Neural crest cell (in vitro differentiated cells): Measurements from ENCODE around the gene IL2RG. TPM values are rescaled to one million over a fixed set of nuclear protein-coding genes. Genes with fewer than 3 reads are reported as not detected.

Source experiments
- DNase-seq: peaks from one replicate; pipeline ENCODE4 v3.0.0; 2021; ENCODE audit warnings: low read depth, mixed read lengths, low spot score
- H3K27ac Mint-ChIP-seq: one replicate; pipeline ENCODE4 v1.8.0; 2021; ENCODE audit warnings: mild to moderate bottlenecking, mixed read lengths; ENCODE audit not compliant: unreplicated experiment
- H3K27me3 Mint-ChIP-seq: 2 replicates; pipeline ENCODE4 v1.8.0; 2021; ENCODE audit warnings: low read depth, mild to moderate bottlenecking, mixed read lengths
- H3K36me3 Mint-ChIP-seq: 2 replicates; pipeline ENCODE4 v1.8.0; 2021; ENCODE audit warnings: low read depth, mild to moderate bottlenecking, mixed read lengths
- H3K4me1 Mint-ChIP-seq: 2 replicates; pipeline ENCODE4 v1.8.0; 2021; ENCODE audit warnings: mixed read lengths
- H3K4me3 Mint-ChIP-seq: one replicate; pipeline ENCODE4 v1.8.0; 2021; ENCODE audit warnings: mild to moderate bottlenecking, mixed read lengths
- H3K9me3 Mint-ChIP-seq: 2 replicates; pipeline ENCODE4 v1.8.0; 2021; ENCODE audit warnings: mixed read lengths
- total RNA-seq: library from RNA; stranded (reverse); gene quantifications from 2 replicates; pipeline ENCODE4 v1.2.1, GENCODE V29; 2021
- TF ChIP-seq, protein P1 (sequence below): fragments of 200-600 bp; sonication (generic); conservative IDR thresholded peaks from 2 replicates; pipeline ENCODE4 v1.5.0; 2021; ENCODE audit warnings: antibody characterized with exemption, mild to moderate bottlenecking

IL2RG gene
- total RNA-seq, 1 donor from 2014 or later = not detected

DNA sequence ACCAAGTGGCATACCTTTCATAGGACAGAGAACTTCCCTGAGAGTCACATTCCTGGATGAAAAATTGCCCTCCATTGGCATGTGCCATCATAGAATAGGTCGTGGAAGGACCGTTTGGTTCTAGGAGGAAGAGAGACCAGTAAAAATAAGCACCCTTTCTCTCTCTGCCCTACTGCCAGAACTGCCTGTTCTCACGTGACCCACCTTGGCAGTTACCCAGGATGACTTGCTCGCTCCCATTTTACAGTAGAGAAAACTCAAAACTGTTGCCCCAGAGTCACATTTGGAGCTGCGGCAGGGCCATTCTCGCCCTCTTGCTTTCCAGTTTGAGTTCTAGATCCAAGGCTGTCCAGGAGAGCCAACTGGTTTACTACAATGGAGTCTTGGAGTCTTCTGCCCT, 32.1 kb upstream of the IL2RG start:
- Mint-ChIP-seq H3K4me1 (peaks cover 24% of the 10 kb centered on the region), H3K4me3 (peak overlapping the region; percentile 93), H3K36me3 (peaks cover 6% of the 10 kb centered on the region), H3K27me3 (peaks cover 8% of the 10 kb centered on the region), H3K9me3 (no peaks in the 10 kb centered on the region), H3K27ac (no peak overlapping the region)
- DNase-seq = no peak
- TF ChIP-seq, protein P1, sequence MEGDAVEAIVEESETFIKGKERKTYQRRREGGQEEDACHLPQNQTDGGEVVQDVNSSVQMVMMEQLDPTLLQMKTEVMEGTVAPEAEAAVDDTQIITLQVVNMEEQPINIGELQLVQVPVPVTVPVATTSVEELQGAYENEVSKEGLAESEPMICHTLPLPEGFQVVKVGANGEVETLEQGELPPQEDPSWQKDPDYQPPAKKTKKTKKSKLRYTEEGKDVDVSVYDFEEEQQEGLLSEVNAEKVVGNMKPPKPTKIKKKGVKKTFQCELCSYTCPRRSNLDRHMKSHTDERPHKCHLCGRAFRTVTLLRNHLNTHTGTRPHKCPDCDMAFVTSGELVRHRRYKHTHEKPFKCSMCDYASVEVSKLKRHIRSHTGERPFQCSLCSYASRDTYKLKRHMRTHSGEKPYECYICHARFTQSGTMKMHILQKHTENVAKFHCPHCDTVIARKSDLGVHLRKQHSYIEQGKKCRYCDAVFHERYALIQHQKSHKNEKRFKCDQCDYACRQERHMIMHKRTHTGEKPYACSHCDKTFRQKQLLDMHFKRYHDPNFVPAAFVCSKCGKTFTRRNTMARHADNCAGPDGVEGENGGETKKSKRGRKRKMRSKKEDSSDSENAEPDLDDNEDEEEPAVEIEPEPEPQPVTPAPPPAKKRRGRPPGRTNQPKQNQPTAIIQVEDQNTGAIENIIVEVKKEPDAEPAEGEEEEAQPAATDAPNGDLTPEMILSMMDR = no peak

DNA sequence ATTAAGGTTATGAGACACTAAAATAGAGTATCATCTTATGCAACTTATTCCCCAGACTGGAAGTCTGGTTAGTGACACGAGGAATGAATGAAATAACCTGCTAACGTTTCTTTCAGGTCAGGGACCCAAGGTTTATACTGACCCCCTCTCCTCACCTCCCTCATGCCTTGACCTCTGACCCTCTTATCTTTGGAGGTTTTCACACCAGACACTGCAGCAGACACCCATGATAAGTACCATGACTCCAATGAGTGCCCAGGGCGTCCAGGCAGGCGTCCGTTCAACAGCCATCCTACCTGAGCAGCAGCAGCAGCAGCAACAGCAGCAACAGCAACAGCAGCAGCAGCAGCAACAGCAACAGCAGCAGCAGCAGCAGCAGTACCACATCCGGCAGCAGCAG, 29.1 kb upstream of the IL2RG start:
- no peak for DNase-seq
- Mint-ChIP-seq H3K4me3 (no peak overlapping the region), H3K27ac (no peak overlapping the region), H3K27me3 (peaks cover 3% of the 10 kb centered on the region), H3K9me3 (no peaks in the 10 kb centered on the region), H3K36me3 (peaks cover 9% of the 10 kb centered on the region), H3K4me1 (peaks cover 8% of the 10 kb centered on the region)
- TF ChIP-seq, protein P1 = no peak

DNA sequence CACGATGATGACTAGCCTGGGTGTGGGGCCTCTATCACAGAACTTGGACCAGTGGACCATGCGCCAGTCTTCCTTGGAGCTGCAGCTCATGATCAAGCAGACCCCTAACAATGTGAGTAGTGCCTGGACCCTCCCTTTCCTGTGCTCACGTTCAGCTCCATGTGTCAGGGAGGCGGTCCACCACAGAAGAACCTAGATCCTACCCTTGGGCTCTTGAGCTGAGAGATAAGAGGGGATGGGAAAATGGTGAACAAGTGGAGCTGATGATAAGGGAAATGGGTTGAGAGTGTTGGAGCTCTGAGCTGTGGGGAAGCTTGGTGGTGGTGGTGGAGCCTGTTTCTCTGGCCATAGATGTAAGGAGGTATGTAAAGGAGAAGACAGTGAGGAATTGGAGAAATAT, 20.1 kb upstream of the IL2RG start:
- peaks cover 34% of the 10 kb centered on the region for H3K36me3 Mint-ChIP-seq
- no peaks in the 10 kb centered on the region for H3K27me3 Mint-ChIP-seq
- TF ChIP-seq, protein P1 = no peak
- peaks cover 11% of the 10 kb centered on the region for H3K4me1 Mint-ChIP-seq
- H3K9me3 Mint-ChIP-seq = no peaks in the 10 kb centered on the region
- H3K4me3 Mint-ChIP-seq = no peak overlapping the region
- no peak for DNase-seq
- no peak overlapping the region for H3K27ac Mint-ChIP-seq

DNA sequence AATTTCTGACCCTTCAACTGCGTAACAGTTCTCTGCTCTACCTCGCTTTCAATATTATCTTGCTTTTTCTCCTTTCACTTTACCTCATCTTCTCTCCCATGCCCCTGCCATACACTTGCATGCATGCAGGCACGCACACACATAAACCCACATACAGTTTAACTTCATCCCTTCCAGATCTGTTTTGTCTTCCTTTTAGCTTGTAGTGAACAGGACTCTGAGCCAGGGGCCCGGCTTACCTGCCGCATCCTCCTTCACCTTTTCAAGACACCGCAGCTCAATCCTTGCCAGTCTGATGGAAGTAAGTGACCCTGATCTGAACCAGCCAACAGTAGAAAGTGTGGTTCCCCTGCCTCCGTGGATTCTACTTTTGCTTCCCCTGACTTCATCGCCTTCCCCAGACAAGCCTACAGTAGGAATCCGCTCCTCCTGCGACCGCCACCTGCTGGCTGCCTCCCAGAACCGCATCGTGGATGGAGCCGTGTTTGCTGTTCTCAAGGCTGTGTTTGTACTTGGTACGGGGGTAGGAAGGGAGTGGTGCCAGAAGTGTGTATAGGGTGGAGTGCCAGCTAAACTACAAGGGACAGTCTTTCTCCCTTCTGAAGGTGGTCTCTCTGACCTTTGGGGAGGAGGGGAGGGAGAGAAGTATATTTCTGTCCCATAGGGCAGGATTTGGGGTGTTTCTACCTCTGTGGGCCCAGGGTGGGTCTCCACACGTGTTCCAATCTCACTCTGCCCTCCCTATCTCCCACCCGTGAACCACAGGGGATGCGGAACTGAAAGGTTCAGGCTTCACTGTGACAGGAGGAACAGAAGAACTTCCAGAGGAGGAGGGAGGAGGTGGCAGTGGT, 17.8 kb upstream of the IL2RG start:
- Mint-ChIP-seq H3K27me3 (no peaks in the 10 kb centered on the region), H3K4me1 (peaks cover 11% of the 10 kb centered on the region), H3K4me3 (peak overlapping the region; percentile 2), H3K27ac (no peak overlapping the region), H3K36me3 (peaks cover 32% of the 10 kb centered on the region), H3K9me3 (no peaks in the 10 kb centered on the region)
- DNase-seq = peak; percentile 72
- TF ChIP-seq, protein P1 = peak; percentile 75

DNA sequence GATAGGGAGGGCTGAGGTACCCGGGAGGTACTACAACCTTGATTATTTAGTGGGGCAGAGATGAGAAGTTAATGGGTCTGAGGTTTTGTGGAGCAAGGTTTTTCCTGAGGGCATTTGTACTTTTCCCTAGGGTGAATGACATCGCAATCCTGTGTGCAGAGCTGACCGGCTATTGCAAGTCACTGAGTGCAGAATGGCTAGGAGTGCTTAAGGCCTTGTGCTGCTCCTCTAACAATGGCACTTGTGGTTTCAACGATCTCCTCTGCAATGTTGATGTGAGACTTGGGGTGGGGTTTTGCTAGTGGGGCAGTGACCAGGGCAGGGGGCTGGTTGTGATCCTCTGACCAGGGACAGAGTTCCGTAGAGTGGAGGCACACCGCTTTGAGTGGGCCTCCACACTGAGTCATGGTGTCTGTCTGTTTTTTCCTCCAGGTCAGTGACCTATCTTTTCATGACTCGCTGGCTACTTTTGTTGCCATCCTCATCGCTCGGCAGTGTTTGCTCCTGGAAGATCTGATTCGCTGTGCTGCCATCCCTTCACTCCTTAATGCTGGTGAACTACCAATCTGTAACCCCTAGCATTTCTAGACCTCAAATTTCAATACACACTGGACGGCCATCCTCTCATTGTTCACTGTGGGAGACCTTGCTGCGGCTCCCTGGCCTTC, 16.9 kb upstream of the IL2RG start:
- no peaks in the 10 kb centered on the region for H3K27me3 Mint-ChIP-seq
- peaks cover 11% of the 10 kb centered on the region for H3K4me1 Mint-ChIP-seq
- DNase-seq = no peak
- TF ChIP-seq, protein P1 = no peak
- H3K27ac Mint-ChIP-seq = no peak overlapping the region
- no peak overlapping the region for H3K4me3 Mint-ChIP-seq
- no peaks in the 10 kb centered on the region for H3K9me3 Mint-ChIP-seq
- peaks cover 35% of the 10 kb centered on the region for H3K36me3 Mint-ChIP-seq
